Small intestine (tissue), 7 donors: ENCODE data around the gene MIEF2. TPM values are rescaled to one million over a fixed set of nuclear protein-coding genes. Genes with fewer than 3 reads are reported as not detected.
A peak's percentile ranks its signal among the peaks of the same experiment; 100 is the strongest.

ENCODE experiments used
- DNase-seq, 2 donors: peaks; one replicate each; pipeline versions ENCODE4 v3.0.0 to v3.0.0-alpha.2; 2013
- FAIRE-seq: peaks from 2 replicates; lab custom pipeline; 2012; peaks lifted over from hg19 to GRCh38; lab: Jason Lieb, UNC
- H3K27ac ChIP-seq, 3 donors: one replicate each; pipeline ENCODE4 v1.5.1; 2013; ENCODE audit warnings: low read length in 2 of 3, mild to moderate bottlenecking in 2 of 3, control low read depth in 1 of 3, inconsistent platforms in 1 of 3, low read depth in 1 of 3, moderate library complexity in 1 of 3
- H3K27me3 ChIP-seq, 3 donors: one replicate each; pipeline ENCODE4 v1.6.1; 2013; ENCODE audit warnings: low read length in 3 of 3, inconsistent platforms in 1 of 3; ENCODE audit not compliant: control insufficient read depth in 3 of 3, insufficient read depth in 3 of 3
- H3K36me3 ChIP-seq, 3 donors: one replicate each; pipeline ENCODE4 v1.6.1; 2013; ENCODE audit warnings: low read length in 3 of 3, inconsistent platforms in 1 of 3, low read depth in 1 of 3, mild to moderate bottlenecking in 1 of 3, moderate library complexity in 1 of 3; ENCODE audit not compliant: control insufficient read depth in 3 of 3, insufficient read depth in 2 of 3
- H3K4me1 ChIP-seq, 3 donors: one replicate each; pipeline ENCODE4 v1.6.1; 2013; ENCODE audit warnings: low read length in 2 of 3, inconsistent platforms in 1 of 3, low read depth in 1 of 3, mild to moderate bottlenecking in 1 of 3, moderate library complexity in 1 of 3; ENCODE audit not compliant: control insufficient read depth in 3 of 3, insufficient read depth in 2 of 3
- H3K4me3 ChIP-seq, 3 donors: one replicate each; pipeline ENCODE4 v1.5.1; 2013; ENCODE audit warnings: low read length in 3 of 3, control low read depth in 1 of 3, inconsistent platforms in 1 of 3, low read depth in 1 of 3, mild to moderate bottlenecking in 1 of 3, moderate library complexity in 1 of 3
- H3K9me3 ChIP-seq, 2 donors: one replicate each; pipeline ENCODE4 v1.6.1; 2013; ENCODE audit warnings: low read depth in 1 of 2, low read length in 1 of 2; ENCODE audit not compliant: control insufficient read depth in 2 of 2, insufficient read depth in 1 of 2
- WGBS, 3 donors: extraction: QIAGEN DNeasy Blood & Tissue Kit; methylation state at CpG; one replicate each; pipeline ENCODE4 v1.1.7; 2013; 5-methylcytosine and 5-hydroxymethylcytosine counted together
- polyA plus RNA-seq, 4 donors: library from polyadenylated mRNA; stranded (reverse) in 3 of 4; unstranded in 1 of 4; fragments of 200-250 nt in 3 of 4; fragments of 120-200 nt in 1 of 4; gene quantifications; one replicate each; pipeline versions ENCODE4 v1.2.1 to v1.2.3, GENCODE V29; 2013
- donor health status: healthy with polysubstance abuse.
- donor health status: control.
- donor health status: control.
- donor health status: Bipolar disorder and iron deficiency.
- donor health status: healthy.

Gene MIEF2
- polyA plus RNA-seq, 4 donors, result 4.9 to 13.4 (median 7.0) TPM

DNA sequence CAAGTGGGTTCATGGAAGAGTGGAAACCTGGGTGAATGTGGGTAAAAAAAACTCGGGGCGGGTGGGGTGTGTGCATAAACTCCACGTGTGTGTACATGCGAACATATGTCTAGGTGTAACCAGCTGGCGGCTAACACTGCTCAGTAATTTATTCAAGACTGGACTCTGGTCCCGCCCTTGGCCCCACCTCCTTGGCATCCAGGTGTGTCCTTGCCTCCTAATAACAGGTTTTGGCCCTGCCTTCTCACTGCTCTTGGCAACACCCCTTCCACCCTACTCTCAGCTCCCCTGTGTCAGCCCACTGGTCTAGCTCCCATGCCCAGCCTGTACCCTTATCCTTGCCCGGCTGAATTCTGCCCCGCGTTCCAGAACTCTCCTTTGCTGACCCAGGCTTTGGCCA is 10.2 kb upstream of the MIEF2 start:
- DNase-seq, result peak; percentile 60 to 91
- H3K4me1 ChIP-seq, result peaks cover 0 to 7% (median 0%) of the 10 kb centered on the region in 3 donors
- H3K9me3 ChIP-seq, result no peaks in the 10 kb centered on the region
- WGBS, 3 donors, result 16 to 69% (median 43%) methylated on average over 9 of the region's 9 CpGs
- FAIRE-seq, result no peak
- peaks cover 22 to 92% (median 27%) of the 10 kb centered on the region in 3 donors for H3K36me3 ChIP-seq
- no peak overlapping the region for H3K27ac ChIP-seq
- H3K4me3 ChIP-seq, result no peak overlapping the region
- no peaks in the 10 kb centered on the region for H3K27me3 ChIP-seq

DNA sequence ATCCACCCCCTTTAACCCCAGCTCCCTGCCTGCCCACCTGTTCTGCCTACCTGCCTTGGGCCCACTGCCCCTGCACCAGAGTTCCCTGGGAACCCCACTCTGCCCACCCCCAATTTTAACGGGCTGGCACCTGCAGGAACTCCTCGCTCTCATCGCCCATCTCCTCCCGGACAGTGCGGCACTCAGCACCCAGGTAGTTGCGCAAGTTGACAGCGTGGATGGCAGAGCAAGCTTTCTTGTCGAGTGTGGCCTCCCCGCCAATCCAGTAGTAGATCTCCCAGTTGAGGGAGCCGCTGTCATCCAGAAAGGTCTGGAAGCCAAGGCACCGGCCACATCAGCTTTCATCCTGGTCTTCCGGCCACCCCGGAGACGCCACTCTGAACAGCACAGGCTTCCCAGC is 9.8 kb upstream of the MIEF2 start:
- WGBS, 3 donors, result 84 to 94% (median 88%) methylated on average over 14 of the region's 14 CpGs
- Histone ChIP-seq H3K36me3 (peaks cover 18 to 92% (median 25%) of the 10 kb centered on the region in 3 donors), H3K27me3 (no peaks in the 10 kb centered on the region), H3K4me1 (peaks cover 0 to 7% (median 0%) of the 10 kb centered on the region in 3 donors), H3K9me3 (no peaks in the 10 kb centered on the region), H3K27ac (no peak overlapping the region), H3K4me3 (no peak overlapping the region)
- FAIRE-seq, result no peak
- no peak for DNase-seq

DNA sequence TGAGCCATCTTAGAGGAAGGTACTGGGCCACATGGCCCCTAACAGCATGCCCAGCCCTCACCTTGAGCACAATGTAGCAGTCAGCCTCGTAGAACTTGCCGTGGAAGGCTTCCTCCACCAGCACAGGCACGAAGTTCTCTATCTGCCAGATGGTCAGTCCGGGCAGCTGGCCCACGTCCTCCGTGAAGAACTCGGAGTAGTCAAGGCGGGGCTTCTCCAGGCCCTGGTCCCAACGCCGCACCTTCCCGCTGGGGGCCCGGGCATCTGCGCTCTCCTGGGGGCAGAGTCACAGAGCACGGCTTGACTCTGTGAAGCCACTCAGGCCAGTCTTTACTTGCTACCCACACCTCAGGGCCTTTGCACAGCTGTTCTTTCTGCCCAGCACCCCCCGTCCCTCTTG is 9.3 kb upstream of the MIEF2 start:
- FAIRE-seq, result no peak

DNA sequence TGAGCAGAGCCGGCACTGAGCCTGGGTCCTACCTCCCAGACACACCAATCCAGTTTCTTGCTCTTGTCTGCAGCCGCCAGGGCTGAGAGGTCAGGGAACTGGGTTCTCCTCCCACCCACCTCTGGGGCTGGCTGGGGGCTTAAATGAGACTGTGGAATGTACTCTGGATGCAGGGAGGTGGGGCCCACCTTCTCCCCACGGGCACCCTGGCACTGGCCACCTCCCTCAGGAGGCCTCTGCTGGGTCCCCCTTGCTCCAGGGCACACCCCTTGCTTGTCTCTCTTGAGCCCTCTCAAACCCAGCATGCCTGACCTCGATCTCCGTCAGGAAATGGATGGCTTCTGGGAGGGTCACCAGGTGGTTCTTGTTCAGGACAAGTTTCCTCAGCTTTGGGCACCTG is 8.3 kb upstream of the MIEF2 start:
- H3K9me3 ChIP-seq, result no peaks in the 10 kb centered on the region
- DNase-seq (no peak), FAIRE-seq (no peak)
- peaks cover 15 to 95% (median 20%) of the 10 kb centered on the region in 3 donors for H3K36me3 ChIP-seq
- no peak overlapping the region for H3K27ac ChIP-seq
- WGBS, 3 donors, result 74 to 88% (median 86%) methylated on average over 5 of the region's 5 CpGs
- H3K4me3 ChIP-seq, result no peak overlapping the region
- H3K27me3 ChIP-seq, result no peaks in the 10 kb centered on the region
- peaks cover under 1 to 6% (median 3%) of the 10 kb centered on the region in 3 donors for H3K4me1 ChIP-seq

More for the DNA sequence above, 9.3 kb upstream of the MIEF2 start:
- no peaks in the 10 kb centered on the region for H3K27me3 ChIP-seq
- H3K4me1 ChIP-seq, result peaks cover 0 to 6% (median 0%) of the 10 kb centered on the region in 3 donors
- H3K9me3 ChIP-seq, result no peaks in the 10 kb centered on the region
- H3K27ac ChIP-seq, result no peak overlapping the region
- H3K4me3 ChIP-seq, result no peak overlapping the region
- peaks cover 15 to 92% (median 20%) of the 10 kb centered on the region in 3 donors for H3K36me3 ChIP-seq
- DNase-seq, result no peak
- WGBS, 3 donors, result 80 to 88% (median 84%) methylated on average over 14 to 15 of the region's 15 CpGs

DNA sequence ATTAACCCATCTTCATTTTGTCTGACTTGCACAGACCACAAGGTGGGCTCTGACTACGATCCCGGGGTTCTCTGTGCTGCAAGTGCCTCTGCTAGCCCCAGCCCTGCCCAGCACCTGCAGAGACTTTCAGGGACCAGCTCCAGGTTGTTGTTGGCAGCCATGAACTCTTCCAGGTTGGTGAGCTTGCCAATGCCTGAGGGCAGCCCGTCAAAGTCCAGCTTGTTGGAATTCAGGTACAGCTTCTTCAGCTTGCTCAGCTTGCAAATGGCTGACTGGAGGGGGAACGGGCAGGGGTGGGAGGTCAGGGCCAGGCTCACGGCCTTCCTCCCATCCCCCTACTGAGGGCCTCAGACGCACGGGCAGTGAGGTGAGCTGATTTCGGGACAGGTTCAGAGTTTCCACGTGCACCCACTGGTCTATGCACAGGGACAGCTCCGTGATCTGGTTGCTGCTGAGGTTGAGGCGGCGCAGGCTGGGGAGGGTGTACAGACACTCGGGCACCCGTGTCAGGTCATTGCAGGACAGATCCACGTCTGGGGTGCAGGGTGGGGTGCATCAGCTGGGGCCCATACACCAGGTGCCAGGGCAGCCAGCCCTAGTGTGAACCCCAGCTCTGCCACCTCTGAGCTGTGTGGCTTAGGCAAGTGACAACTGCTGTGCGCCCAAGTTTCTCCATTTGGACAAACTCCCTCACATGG is 7.1 kb upstream of the MIEF2 start:
- 81 to 91% (median 87%) methylated on average over 16 of the region's 16 CpGs for WGBS, 3 donors
- no peak for FAIRE-seq
- Histone ChIP-seq H3K4me1 (peaks cover 3 to 13% (median 7%) of the 10 kb centered on the region in 3 donors), H3K36me3 (peaks cover 15 to 86% (median 20%) of the 10 kb centered on the region in 3 donors), H3K27me3 (no peaks in the 10 kb centered on the region), H3K27ac (no peak overlapping the region), H3K9me3 (no peaks in the 10 kb centered on the region), H3K4me3 (no peak overlapping the region)
- no peak for DNase-seq

DNA sequence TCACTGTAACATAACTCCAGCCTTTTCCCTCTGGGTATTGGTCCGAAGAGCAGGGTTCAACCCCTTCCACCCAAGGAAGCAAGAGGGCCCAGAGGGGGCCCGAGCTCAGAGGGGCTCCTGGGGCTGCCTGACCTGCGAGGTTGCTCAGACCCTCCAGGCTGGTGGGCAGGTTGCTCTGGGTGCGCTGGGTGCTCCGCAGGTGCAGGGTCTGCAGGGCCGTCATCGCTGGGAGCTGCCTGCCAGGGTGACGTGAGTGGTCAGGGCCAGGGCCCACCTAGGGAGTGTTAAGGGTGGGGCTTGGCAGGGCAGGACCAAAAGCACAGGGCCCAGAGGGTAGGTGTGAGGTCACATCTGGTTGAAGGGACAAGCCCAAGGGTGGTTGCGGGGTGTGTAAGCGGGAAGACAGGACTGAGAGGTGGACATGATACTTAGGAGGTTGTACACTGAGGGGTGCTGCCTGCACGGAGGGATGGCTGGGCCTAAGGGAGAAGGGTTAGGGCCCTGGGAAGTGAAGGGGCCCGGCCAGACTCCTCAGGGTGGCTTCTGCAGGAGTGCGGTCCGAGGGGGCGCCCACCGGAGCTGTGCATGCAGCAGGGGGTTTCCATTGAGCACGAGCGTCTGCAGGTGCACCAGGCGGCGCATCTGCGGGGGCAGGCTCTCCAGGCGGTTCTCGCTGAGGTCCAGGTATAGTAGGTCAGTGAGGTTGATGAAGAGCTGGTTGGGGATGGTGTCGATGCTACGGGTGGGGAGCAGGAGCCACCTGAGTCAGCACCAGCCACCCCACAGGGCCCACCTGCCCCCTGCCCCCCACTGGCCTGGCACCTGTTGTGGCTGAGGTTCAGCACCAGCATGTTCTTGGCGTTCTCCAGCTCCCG is 6.3 kb upstream of the MIEF2 start:
- H3K4me3 ChIP-seq, result no peak overlapping the region
- FAIRE-seq (no peak), DNase-seq (no peak)
- H3K27ac ChIP-seq, result no peak overlapping the region
- H3K27me3 ChIP-seq, result no peaks in the 10 kb centered on the region
- H3K36me3 ChIP-seq, result peaks cover 15 to 77% (median 20%) of the 10 kb centered on the region in 3 donors
- WGBS, 3 donors, result 93 to 95% (median 93%) methylated on average over 25 to 27 of the region's 27 CpGs
- peaks cover 3 to 18% (median 7%) of the 10 kb centered on the region in 3 donors for H3K4me1 ChIP-seq
- no peaks in the 10 kb centered on the region for H3K9me3 ChIP-seq

DNA sequence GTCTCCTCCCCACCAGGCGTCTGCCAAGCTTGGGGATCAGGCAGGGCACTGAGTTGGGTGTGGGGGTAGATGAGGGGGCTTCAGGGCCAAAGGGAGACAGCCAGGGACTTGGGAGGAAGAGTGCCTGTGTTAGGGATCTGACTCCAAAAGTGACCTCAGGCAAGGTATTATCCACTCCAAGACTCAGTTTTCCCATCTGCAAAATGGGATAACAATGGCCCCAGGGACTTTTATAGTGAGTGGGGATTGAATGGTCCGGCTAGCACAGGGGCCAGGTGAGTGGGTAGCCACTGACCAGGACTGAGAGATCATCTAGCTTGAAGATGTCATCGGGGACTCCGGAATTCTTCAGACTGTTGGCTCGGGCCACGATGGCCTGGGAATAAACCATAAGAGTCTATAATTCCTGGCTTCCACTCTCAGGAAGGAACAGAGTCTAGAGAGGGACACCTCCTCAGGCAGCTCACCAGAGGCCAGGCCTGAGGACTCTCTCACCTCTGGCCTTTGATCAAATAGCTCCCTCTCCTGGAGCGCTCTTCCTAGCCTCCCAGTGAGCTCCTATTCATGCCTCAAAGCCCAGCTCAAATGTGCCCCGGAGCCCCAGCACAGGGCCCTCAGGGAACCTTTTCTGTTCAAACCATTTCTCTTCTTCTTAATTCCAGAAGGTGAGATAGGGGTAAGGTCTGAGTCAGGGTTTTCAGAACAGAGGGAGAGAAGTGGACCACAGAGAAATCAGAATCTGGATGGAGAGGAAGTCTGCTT is 5.4 kb upstream of the MIEF2 start:
- Histone ChIP-seq H3K27me3 (no peaks in the 10 kb centered on the region), H3K36me3 (peaks cover 15 to 74% (median 20%) of the 10 kb centered on the region in 3 donors), H3K9me3 (no peaks in the 10 kb centered on the region), H3K27ac (no peak overlapping the region), H3K4me1 (peaks cover 3 to 22% (median 10%) of the 10 kb centered on the region in 3 donors), H3K4me3 (no peak overlapping the region)
- WGBS, 3 donors, result 93 to 97% (median 94%) methylated on average over 8 of the region's 8 CpGs
- no peak for DNase-seq
- FAIRE-seq, result no peak

DNA sequence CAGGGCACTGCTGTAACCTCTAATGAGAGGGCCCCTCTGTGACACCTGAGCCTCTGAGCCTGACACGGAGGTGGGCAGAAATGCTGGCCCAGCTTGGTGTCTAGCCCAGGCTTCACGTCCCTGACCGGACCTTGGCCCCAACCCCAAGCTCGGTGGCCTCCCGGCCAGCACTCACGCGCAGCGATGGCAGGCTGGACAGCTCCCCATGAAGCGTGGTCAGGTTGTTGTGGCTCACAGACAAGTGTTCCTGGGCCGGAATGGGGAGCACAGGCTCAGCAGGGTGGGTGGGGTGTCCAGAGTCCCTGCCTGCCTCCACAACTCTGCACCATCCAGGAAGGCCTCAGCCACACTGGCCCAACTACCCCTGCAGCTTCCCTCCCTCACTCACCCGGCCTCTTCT is 4.1 kb upstream of the MIEF2 start:
- H3K4me3 ChIP-seq, result no peak overlapping the region

More for the DNA sequence above, 4.1 kb upstream of the MIEF2 start:
- 84 to 94% (median 89%) methylated on average over 11 of the region's 11 CpGs for WGBS, 3 donors
- H3K27ac ChIP-seq, result no peak overlapping the region
- no peaks in the 10 kb centered on the region for H3K9me3 ChIP-seq
- H3K36me3 ChIP-seq, result peaks cover 15 to 61% (median 19%) of the 10 kb centered on the region in 3 donors
- FAIRE-seq (no peak), DNase-seq (no peak)
- H3K4me1 ChIP-seq, result peaks cover 3 to 24% (median 10%) of the 10 kb centered on the region in 3 donors
- no peaks in the 10 kb centered on the region for H3K27me3 ChIP-seq
